K562 (cell line): ENCODE measurements around the gene GZMM.

Experiments
- ESRRA ChIP-seq: fragments of 450-650 bp; IDR thresholded peaks from 2 replicates; pipeline ENCODE4 v1.6.1; 2014; ENCODE audit warnings: low read depth, mild to moderate bottlenecking, moderate library complexity, borderline replicate concordance
- GATA2 ChIP-seq: sonication (generic); formaldehyde crosslinking; IDR thresholded peaks from 2 replicates; pipeline ENCODE4 v1.4.0; 2020; ENCODE audit warnings: mild to moderate bottlenecking, missing genetic modification reagents
- HNRNPH1 ChIP-seq: fragments of 200-400 bp; formaldehyde crosslinking; optimal IDR thresholded peaks from 2 replicates; pipeline ENCODE3; 2017; ENCODE audit warnings: low read depth, mild to moderate bottlenecking, low read length, moderate library complexity
- JUN ChIP-seq, 2 experiments: sonication (generic) in 1 of 2; formaldehyde crosslinking in 1 of 2; IDR thresholded peaks; 2 replicates each; pipeline versions ENCODE4 v1.6.1 to v1.8.0; 2012 to 2022; ENCODE audit warnings: borderline replicate concordance in 2 of 2, mild to moderate bottlenecking in 2 of 2, improper control_type of control experiment in 1 of 2, low read depth in 1 of 2, low read length in 1 of 2, missing genetic modification reagents in 1 of 2
- POLR2A ChIP-seq: fragments of 450-650 bp; conservative IDR thresholded peaks from 2 replicates; pipeline ENCODE4 v1.6.1; 2016
- POLR2AphosphoS5 ChIP-seq: IDR thresholded peaks from 2 replicates; pipeline ENCODE4 v1.6.1; 2011; ENCODE audit warnings: mild to moderate bottlenecking, low read depth, low read length, moderate library complexity; ENCODE audit not compliant: control insufficient read depth, insufficient read depth
- RCOR1 ChIP-seq, 2 experiments: IDR thresholded peaks; 2 replicates each; pipeline ENCODE4 v1.6.1; 2012; ENCODE audit warnings: low read depth in 2 of 2, low read length in 2 of 2, borderline replicate concordance in 1 of 2, improper control_type of control experiment in 1 of 2
- ZFP30 ChIP-seq: fragments of 250-450 bp; sonication (Bioruptor Pico); IDR thresholded peaks from 2 replicates; pipeline ENCODE4 v1.8.0; 2022; ENCODE audit warnings: moderate library complexity, mild to moderate bottlenecking, inconsistent platforms, borderline replicate concordance

- TF ChIP-seq ESRRA (no peak), JUN (IDR thresholded peaks at IDR 0.05; ENCODE audit: borderline replicate concordance, low read depth, low read length) (no peak), JUN (CRISPR knock-in tag; IDR thresholded peaks at IDR 0.05; ENCODE audit: borderline replicate concordance) (no peak), GATA2 (CRISPR knock-in tag) (no peak), HNRNPH1 (no peak), RCOR1 (IDR thresholded peaks at IDR 0.05; ENCODE audit: borderline replicate concordance in 1 of 2, low read depth in 2 of 2, low read length in 2 of 2) (no peak), POLR2A (no peak), ZFP30 (CRISPR knock-in tag) (no peak), POLR2AphosphoS5 (no peak)
Observed at GRCh38 chr19:536881-537404, 6.9 kb upstream of the GZMM start.
